SH-SY5Y (cell line): Measurements from ENCODE around the gene NR1H4.

ENCODE experiments used
- GATA2 ChIP-seq: IDR thresholded peaks from 2 replicates; pipeline ENCODE4 v1.6.1; 2011; ENCODE audit warnings: mild to moderate bottlenecking, low read depth, low read length
- GATA3 ChIP-seq: IDR thresholded peaks from 2 replicates; pipeline ENCODE4 v1.6.1; 2011; ENCODE audit warnings: low read depth, mild to moderate bottlenecking, low read length, moderate library complexity

DNA sequence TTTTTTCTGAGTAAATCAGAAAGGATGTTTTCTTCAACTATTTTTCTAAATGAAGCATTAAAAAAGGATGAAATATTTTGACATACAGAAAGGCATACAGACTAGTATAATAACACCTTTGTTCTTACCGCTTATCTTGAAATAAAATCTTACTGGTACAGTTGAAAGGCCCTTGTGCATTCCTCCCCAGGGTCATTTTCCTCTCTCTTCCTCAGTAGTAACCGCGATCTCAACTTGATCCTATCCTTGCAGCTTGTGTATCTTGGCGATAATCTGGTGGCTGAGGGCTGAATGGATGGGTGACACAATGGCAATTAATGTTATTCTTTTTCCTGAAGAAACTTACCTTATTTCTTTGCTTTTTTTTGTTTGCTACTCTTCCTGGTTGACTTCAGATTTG is 118.3 kb downstream of the NR1H4 start:
- TF ChIP-seq GATA3 (no peak), GATA2 (no peak)
